PC-3 (cell line): Measurements from ENCODE around the gene SNX13.

Experiments used
- CTCF ChIP-seq: fragments of 300-600 bp; sonication (generic); conservative IDR thresholded peaks from 2 replicates; pipeline ENCODE4 v1.5.1; 2017; ENCODE audit warnings: antibody characterized with exemption, low read depth, mild to moderate bottlenecking, low read length
- EZH2 ChIP-seq: fragments of 300-600 bp; sonication (generic); IDR thresholded peaks from one replicate; pipeline ENCODE4 v1.6.1; 2017; ENCODE audit warnings: antibody characterized with exemption, mild to moderate bottlenecking, low read length; ENCODE audit not compliant: unreplicated experiment
- EZH2phosphoT487 ChIP-seq: fragments of 300-600 bp; sonication (generic); IDR thresholded peaks from 2 replicates; pipeline ENCODE4 v1.6.1; 2018; ENCODE audit warnings: mild to moderate bottlenecking, antibody characterized with exemption, low read length, borderline replicate concordance

GRCh38 chr7:17741426-17741825 is 198.9 kb downstream of the SNX13 start:
- no peak for TF ChIP-seq CTCF
- TF ChIP-seq EZH2phosphoT487, result no peak
- no peak for TF ChIP-seq EZH2
